NCI-H2029 treated with DMSO at 0.1 percent for 48 hours (cell line): ENCODE data around the gene ADAMTS6.
A peak's percentile ranks its signal among the peaks of the same experiment; 100 is the strongest.
"Not testable (repeated sequence)": the region's sequence is repeated elsewhere in the genome, so short reads cannot be mapped to it uniquely, and the experiment has no call there.

ENCODE experiments used
- DNase-seq: peaks from one replicate; lab custom pipeline; 2025; lab: John Stamatoyannopoulos, UW

The ADAMTS6 gene

DNA sequence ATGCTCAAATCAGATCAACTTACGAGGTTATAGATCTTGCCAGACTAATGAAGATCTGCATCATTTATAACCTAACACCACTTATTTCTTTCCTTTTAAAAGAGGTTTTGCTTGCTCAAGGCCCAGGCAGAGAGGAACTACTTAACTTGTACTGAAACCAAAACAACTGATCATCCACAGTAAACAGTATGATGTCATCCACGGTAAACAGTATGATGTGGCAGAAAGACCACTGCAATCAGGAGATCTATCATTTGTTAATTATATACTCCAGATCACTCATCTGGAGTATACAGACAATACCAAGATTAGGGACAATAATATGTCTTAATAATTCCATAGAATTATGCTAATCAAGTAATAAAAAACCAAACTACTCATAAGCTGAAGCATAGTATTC lies 116.8 kb downstream of the ADAMTS6 start:
- DNase-seq = peak; percentile 26

DNA sequence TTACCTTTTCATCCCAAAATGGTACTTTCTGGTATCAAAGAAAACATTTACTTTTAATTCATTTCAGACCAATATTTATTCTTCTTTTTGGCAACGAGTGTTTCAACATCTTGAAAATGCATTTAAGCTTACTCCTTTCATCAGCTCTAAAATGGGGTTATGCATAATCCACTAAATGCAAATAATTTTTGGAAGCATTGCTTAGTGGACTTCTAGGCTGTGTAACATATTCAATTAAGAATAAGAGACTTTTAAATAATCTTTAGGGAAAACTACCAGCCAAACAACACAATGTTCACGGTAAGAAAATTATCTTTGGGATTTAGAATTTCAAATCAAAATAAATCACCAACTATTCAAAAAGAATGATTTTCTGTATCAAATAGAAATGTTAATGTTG lies 118.2 kb downstream of the ADAMTS6 start:
- no peak for DNase-seq

DNA sequence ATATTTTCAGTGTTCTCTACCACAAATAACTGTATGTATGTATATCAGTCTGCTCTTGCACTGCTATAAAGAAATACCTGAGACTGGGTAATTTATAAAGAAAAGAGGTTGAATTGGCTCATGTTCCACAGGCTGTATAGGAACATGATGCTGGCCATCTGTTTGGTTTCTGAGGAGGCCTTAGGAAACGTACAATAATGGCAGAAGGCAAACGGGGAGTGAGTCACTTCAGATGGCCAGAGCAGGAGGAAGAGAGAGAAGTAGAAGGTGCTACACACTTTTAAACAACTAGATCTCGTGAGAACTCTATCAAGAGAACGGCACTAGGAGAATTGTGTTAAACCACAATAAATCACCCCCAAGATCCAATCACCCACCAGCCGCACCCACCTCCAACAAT lies 121.7 kb downstream of the ADAMTS6 start:
- DNase-seq = no peak

DNA sequence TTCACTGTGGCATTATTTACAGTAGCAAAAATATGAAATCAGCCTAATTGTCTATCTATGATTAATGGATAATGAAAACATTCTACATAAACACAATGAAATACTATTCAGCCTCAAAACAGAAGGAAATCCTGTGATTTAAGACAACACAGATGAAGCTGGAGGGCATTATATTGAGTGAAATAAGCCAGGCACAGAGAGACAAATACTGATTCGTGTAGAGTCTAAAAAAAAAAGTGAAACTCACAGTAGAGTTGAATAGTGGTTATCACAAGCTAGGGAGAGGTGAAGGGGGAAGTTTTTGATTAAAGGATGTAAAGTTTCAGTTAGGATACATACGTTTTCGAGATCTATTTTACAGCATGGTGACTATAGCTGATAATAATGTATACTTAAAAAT lies 122.2 kb downstream of the ADAMTS6 start:
- DNase-seq = no peak

DNA sequence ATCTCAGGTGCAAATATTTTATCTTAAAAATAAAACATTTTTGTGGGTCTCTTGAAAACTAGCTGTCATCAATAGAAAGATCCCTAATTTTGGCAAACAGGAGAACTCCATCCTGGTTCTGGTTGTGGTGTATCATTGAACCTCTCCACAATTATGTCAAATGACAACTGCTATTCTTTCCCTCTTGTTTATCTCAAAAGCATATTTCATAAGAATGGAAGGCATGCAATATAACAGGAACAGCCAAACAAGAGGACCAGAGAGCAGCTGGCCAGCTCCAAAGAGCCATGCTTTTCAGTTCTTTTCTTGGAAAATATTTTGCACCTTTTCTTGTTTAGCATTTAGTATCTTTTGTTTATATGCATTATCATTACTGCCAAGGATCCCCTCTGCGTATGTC lies 125.4 kb downstream of the ADAMTS6 start:
- DNase-seq = no peak

DNA sequence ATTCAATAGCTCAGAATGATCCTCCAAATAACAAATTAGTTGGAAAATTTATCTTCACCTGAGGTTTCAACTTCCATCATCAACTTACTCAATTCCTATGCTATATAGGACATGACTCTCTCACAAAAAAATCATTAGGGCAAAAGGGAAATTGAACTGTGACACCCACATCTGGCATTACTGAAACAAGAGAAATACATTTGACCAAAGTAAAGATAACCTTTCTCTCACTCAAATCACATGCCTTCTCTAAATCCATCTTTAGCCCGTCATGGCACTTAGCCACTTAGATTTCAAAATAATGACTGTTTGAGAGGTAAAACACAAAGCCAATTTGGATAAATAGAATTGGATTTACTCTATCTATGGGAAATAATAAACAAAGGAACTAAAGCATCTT lies 126.4 kb downstream of the ADAMTS6 start:
- DNase-seq = no peak

DNA sequence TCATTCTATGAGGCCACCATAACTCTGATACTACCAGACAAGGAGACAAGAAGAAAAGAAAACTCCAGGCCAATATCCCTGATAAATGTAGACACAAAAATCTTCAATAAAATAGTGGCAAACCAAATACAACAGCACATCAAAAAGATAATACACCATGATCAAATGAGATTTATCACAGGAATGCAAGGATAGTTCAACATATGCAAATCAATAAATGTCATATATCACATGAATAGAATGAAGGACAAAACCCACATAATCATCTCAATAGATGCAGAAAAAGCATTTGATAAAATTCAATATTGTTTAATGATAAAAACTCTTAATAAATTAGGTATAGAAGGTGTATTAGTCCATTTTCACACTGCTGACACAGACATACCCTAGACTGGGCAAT lies 139.9 kb downstream of the ADAMTS6 start:
- no peak for DNase-seq

DNA sequence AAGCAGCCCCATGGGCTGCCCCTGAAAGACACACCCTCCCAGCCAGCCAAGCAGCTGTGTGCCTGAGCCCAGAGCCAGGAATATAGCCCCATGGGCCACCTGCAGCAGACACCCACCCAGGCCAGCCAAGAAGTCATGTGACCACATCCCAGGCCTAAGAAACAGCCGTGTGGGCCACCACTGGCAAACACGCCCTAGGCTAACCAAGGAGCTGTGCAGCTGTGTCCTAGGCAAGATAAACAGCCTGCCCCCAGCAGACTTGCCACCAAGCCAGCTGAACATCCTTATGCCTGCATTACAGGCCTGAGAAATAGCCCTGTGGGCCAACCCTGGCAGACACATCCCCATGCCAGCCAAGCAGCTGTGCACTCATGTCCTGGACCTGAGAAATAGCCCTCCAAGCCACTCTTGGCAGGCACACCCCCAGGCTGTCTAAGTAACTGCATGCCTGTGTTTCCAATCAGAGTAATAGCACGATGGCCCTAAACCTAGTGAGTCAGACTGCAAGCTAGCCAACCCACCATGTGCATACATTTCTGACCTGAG lies 143.0 kb downstream of the ADAMTS6 start:
- DNase-seq = no peak

DNA sequence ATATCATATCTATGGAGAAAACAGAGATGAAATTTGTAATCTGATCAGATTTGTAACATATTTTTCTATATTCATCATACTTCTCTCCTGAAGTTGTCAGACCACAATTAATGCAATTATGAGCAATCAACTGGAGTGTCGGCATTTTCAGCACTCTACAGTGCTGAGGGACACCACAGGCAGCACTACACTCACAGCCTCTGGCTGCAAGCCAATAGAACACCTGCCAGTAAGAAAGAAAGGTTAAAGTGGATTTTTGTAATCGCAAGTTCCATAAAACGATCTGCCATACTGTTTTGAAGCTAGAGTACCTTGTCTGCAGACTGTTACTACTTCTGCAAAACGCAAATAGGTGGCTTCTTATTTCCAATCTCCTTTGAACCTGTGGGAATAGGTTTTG lies 147.6 kb downstream of the ADAMTS6 start:
- DNase-seq = peak; percentile 86

DNA sequence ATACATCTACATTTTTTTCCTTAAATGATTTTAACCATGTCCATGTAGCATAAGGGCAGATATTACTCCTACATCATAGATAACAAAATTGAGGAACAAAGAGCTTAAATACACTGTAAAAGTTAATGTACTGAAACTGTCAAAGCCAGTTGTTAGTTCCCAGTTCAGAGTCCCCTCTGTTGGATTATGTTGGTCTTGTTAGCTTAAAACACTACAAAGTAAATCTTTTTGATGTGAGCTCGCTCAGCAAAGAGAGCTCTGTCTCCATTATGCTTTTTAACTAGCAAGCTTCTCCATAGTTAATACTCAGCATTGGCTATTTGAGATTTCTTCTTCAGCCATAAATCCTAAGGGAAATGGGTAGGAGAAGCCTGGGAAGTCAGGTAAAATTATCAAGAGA lies 149.1 kb downstream of the ADAMTS6 start:
- DNase-seq = no peak

DNA sequence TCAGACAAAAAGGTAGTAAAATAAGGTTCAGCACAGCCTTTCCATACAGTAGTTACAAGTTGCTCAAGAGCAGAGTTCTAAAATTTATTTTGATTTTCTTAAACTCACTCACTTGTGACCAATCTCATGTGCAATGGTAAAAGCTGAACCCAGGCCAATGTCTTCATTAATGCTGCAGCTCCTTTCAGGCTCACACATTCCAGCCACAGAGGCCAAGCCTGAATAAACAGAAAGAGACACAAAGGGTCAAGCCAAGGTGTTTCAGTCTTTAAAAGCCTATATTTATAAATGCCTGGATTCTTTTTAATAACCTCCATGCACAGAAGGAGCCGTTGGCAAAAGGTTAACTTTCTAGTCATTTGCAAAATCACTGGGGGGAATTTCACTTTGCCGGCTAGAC lies 152.5 kb downstream of the ADAMTS6 start:
- DNase-seq = no peak

DNA sequence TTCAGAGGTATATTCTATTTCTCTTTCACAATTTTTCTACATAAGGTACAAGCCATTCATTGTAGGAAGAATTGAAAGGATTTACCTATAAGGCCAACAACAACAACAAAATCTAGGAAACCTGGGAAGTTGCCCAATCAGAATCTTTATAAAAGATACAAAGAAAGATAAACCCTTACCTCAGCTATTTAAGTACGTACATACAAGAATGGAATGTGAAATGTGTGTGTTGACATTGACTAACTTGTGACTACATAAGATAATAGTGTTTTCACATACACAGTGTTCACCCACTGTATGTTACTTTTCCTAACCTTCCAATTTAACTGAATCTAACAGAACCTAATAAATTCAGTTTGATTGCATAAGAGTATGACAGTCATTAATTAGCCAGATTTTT lies 154.1 kb downstream of the ADAMTS6 start:
- DNase-seq = no peak

DNA sequence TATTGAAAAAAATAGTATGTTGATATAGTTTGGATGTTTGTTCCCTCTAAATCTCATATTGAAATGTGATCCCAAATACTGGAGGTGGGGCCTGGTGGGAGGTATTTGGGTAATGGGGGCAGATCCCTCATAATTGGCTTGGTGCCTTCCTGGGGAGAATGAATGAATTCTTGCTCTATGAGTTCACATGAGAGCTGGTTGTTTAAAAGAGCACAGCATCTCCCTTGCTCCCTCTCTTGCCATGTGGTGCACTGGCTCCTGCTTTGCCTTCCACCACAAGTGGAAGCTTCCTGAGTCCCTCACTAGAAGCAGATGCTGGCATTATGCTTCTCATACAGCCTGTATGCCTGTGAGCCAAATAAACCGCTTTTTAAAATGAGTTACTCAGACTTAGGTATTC lies 154.8 kb downstream of the ADAMTS6 start:
- DNase-seq = no peak

DNA sequence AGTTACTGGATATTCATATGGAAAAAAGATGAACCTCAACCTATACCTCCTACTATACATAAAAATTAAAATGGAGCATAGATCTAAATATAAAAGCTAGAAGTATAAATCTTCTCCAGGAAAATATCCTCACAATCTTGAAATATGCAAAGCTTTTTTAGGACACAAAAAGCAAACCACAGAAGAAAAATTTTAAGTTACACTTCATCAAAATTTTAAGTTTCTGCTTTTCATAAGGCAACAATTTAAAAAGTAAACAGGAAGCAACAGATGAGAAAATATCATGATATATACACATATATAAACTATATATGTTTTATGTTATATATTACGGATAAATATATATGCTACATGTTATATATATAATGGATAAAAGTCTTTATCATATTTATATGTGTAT lies 157.5 kb downstream of the ADAMTS6 start:
- no peak for DNase-seq

DNA sequence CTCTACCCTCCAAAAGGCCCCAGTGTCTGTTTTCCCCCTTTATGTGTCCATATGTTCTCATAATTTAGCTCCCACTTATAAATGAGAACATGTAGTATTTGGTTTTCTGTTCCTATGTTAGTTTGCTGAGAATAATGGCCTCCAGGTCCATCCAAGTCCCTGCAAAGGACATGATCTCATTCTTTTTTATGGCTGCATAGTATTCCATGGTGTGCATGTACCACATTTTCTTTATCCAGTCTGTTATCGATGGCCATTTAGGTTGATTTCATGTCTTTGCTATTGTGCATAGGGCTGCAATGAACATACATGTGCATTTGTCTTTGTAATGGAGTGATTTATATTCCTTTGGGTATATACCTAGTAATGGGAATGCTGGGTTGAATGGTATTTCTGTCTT lies 161.0 kb downstream of the ADAMTS6 start:
- DNase-seq = not testable (repeated sequence)

DNA sequence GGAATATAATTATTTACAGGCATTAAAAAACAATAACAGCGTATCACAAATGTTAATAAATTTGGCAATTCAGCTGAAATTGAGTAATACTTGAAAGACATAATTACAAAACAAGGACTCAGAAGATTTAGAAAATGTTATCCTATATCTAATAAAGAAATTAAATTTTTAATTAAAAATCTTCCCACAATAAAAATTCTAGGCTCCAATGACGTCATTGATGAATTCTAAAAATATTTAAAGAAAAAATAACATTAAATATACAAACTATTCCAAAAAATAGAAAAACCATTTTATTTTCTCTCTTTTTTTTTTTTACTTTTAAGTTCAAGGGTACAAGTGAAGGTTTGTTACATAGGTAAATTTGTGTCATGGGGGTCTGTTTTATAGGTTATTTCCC lies 161.5 kb downstream of the ADAMTS6 start:
- no peak for DNase-seq

DNA sequence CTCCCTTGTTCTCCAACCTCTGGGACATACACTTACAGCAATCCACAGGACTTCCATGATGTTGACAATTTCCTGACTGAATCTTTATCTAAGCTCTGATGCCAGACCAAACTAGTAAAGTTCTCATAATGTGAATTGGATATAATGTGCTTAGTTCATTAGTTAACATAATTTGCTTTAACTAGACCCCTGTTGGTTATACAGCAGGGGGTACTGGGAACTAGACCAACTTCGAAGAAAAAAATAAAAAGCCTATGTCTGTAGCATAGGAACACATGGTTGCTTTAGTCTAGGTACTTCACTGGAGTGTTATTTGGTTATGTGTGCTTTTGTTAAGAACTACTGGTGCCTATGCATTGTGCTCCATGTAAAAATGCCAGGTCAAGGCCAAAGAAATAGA lies 173.8 kb downstream of the ADAMTS6 start:
- DNase-seq = no peak

DNA sequence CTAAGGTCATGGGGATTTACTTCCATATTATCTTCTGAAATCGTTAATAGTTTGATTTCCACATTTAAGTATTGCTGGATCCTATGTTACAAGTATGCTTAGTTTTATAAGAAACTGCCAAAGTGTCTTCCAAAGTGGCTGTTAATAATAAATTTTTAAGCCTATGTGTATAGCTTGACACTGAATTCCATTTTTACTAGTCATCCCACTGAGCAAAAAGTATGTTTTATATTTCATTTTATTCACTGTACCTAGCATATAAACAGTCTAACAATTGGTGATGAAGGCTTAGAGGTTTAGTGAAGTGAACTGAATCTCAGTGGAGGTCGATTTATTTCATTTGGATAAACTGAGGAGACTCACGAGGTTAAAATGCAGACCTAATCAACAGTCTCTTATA lies 174.6 kb downstream of the ADAMTS6 start:
- no peak for DNase-seq

DNA sequence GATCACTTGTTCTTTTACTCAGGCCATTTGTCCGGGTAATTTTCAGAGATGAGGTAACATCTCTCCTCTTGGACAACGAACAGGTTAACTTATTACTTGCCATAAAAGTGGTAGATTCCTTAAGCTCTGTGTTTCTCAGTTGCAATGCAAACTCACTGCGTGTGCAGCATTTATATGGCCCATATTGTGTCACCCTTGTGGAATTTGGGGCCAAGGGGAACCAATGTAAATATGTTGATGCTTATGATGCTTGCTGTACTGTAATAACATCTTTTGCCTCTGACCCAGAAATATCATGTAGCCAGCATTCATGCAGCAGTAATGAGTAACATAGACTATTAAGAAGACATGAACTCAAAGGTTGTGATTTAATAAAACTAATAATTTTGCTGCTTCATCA lies 175.8 kb downstream of the ADAMTS6 start:
- no peak for DNase-seq

DNA sequence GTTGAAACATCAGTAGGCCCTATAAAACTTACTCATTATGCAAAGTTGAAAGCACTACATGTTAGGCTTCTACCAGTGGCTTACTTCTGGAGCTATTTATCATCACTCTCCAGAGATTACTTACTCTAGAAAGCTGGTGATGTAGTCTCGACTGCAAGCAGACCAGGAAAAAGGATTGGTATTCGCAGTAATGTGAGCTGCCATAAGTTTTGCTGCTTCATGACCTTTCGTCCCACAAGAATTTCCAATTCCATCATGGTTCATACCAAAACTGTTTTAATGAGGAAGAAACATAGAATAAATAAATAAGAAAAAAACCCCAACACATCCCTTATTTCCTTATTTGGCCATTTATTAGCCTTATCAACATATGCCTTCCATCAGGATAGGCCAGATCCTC lies 181.9 kb downstream of the ADAMTS6 start:
- no peak for DNase-seq

DNA sequence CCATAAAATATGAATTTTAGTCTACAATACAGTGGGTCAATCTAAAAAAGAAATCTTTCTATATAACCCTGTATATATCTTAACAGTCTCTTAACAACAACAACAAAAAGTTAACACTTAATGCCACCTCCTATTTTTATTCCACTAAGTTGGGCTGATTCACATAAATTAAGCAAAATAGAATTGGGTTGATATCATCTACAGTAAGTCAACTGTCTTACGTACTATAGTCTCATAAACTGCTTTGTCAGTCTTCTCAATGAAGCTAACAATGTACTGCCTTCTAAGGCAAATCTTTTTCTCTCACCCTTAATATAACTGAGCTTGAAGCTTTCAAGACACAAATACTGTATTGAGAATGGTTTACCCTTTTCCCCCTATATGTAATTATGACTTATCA lies 185.7 kb downstream of the ADAMTS6 start:
- no peak for DNase-seq

DNA sequence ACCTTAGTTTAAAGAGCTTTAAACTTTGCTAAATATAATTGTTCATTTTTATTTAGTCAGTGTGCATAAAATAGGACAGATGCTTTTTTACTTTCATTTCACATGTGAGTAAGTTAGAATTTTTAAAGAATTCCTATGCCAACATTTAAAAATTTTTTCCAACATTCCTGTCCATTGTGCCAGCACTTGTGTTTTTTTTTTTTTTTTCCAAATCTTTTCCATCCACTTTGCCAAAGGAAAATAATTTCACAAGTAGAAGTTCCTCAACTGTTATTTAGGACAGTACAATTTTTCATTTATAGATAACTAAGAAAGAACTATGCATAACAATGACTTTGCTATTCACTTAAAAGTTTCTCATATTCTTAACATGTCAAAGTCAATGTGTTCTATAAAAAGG lies 189.5 kb downstream of the ADAMTS6 start:
- no peak for DNase-seq

DNA sequence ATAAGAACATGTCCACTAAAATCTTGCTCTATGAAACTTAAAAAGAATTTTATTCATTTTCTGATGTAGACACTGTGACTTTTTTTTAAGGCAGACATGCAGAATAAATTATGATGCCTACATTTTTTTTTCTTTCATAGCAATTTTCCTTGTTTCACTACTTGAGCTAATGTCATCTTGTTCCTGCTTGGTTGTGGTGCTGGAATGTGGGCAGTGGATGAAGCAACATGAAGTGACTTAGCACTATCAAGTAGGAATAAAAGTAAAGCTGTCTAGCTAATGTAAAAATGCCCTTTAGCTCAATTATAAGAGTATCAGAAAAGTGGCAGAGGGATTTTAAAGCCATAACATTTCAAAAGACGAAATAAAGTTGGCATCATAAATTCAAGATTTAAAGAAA lies 191.0 kb downstream of the ADAMTS6 start:
- no peak for DNase-seq

DNA sequence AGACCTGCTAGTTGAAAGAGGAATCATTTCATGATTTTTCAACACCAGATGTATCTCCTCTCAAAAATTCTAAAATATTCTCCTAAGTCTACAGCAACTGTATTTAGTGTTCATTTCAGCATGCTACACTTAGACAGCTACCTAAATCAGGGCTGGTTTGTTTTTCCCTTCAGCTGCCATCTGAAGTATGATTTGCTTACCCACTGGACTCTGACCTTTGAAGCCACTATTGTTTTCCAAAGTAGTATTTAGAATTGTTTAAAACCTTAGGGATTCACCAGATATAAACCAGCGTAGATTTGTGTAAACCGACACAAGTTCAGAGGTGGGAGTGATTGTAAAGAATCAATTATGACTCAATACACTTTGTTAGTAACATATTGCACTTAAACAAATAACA lies 193.1 kb downstream of the ADAMTS6 start:
- no peak for DNase-seq

DNA sequence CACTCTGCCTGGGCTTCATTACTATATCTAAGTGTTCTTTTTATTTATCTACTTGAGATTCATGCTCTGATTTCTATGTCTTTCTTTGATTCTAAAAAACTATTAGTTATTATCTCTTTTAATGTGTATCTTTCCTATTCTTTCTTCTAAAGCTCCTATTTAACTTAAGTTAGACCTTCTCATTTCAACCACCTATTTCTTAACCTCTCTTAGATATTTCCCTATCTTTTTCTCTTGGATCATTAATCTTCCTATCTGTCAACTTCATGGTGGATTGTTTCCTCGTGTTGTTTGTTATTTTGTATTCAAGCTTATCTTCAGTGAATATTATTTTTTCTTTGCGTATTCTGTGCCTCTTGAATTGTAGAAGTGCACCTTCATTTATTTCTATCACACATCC lies 202.1 kb downstream of the ADAMTS6 start:
- DNase-seq = no peak
